Dedifferentiated amniotic fluid mesenchymal stem cell (primary cell): ENCODE data around the gene C1QTNF9B.

Experiments used
- DNase-seq: peaks from one replicate; pipeline ENCODE4 v3.0.0-alpha.2; 2016; ENCODE audit errors: extremely low spot score

The C1QTNF9B gene

GRCh38 chr13:23858546-23858945 is 38.8 kb downstream of the C1QTNF9B start:
- DNase-seq, result no peak

DNA sequence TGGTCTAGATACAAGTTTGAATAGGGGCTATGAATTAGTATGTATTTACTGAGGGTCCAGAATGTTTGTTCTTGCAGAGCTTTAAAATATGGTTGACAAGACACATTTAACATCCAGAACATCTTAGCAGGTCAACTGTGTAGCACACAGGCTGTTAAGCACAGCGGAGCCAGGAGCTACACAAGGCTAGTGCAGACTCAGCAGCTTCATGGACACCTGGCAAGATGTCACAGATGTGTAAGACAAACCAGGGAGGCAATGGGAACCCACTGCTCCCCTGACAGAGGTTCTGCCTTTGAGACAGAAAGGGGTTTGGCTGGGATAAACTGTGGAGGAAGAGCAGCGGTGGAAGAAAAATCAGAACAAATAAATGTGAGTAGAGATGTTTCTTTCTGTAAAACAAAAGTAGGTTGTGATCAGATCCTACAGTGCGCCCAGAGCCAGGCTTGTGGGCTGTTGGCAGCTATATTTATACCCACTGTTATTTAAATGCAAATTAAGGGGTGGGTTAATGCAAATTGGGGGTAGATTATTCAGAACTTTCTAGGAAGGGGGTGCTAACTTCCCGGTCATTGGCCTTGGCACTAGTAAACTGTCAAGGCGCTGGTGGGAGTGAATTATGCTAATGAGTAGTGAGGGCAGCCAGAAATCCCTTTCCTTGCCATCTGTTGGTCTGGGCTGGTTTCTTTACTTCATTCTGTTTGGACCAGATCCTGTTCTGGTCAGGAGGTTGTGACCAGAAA is 41.1 kb downstream of the C1QTNF9B start:
- no peak for DNase-seq

DNA sequence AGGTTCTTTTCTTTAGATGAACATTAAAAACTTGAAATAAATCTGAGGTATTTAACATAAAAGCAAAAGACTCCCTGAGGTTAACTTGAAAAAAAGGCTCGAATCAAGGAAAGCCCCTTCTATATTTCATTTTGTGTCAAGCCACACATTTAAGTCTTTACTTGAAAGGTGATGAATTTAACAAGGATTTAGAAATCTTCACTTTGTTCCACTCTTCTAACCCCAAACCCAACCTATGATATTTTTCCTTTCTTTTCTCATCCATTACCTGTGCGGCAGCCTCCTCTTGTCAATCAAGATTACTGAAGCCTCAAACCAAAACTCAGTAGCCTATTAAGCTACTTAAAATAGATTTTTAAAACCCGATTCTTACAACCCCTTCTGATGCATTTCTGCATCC is 41.9 kb downstream of the C1QTNF9B start:
- no peak for DNase-seq

DNA sequence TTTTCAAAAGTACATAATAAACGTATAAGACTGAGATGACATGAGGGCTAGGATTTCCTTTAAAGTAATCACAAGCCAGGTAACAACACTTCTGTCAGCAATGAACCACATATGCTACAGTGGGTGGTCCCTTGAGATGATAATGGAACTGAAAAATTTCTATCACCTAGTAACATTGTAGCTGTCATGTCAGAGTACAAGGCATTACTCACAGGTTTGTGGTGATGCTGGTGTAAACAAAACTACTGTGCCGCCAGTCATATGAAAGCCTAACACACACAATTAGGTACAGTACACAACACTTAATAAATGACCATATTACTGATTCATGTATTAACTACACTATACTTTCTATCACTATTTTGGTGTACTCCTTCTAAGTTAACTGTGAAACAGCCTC is 45.0 kb downstream of the C1QTNF9B start:
- no peak for DNase-seq

DNA sequence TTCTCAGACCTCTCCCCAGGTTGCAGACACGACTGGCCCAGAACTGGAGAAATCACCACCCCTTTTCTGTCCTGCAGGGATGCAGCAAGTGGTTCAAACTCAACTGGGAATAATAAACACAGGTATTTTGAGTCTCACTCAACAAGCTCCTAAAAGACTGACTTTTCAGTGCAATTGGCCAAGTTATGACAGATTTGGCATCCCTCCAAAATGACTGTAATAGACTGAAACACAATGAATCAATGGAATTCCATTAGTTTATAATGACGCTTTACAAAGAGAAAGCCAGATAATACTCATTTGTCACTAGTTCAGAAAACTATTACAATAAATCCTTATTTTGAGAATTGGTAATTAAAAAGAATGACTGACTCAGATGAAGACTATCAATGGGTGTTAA is 46.2 kb downstream of the C1QTNF9B start:
- DNase-seq, result no peak

DNA sequence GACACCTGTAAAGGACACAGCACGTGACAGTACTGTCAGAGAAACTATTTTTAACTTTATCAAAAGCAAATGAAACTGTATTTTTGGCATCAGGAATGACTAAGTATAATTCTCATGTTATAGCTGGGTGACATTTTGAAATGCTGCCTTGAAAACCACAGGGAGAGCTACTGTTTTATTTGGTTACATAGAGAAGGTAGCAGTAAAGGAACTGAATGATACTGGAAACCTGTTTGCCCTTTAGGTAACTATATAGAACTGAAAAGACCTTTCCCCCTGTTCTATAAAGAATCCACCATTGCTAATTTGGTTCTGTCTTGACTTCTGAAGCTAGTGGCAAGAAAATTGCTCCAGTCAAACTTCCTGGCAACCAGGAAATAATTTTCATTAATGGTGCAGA is 47.2 kb downstream of the C1QTNF9B start:
- DNase-seq, result no peak

- no peak for DNase-seq
Measured at GRCh38 chr13:23849670-23850069, 47.6 kb downstream of the C1QTNF9B start.

DNA sequence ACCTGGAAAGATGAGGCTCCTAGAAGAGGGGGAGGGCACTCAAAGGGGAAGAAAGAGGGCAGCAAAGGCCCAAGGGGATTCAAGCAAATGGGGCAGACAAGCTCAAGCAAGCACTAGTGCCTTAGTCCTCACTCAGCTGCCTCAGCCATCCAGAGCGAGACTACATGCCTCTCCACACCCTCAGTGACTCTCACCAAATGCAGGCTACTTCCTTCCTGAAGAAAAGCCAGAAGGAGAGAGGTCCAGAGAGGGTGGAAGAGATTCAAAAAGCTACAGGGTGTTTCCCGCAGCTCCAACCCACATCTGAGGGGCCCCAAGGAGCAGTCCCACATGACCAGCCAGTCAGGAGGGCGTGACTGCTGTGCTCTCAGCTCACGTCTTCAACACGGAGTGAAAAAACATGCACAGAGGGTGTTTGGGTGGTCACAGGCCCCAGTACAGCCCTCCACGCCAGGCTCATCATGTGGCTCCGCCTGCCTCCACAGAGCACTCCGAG is 48.6 kb downstream of the C1QTNF9B start:
- DNase-seq, result no peak

- no peak for DNase-seq
Measured at GRCh38 chr13:23848019-23848418, 49.3 kb downstream of the C1QTNF9B start.

- no peak for DNase-seq
Measured at GRCh38 chr13:23847497-23847896, 49.8 kb downstream of the C1QTNF9B start.

- no peak for DNase-seq
Measured at GRCh38 chr13:23845105-23845725, 52.1 kb downstream of the C1QTNF9B start.

DNA sequence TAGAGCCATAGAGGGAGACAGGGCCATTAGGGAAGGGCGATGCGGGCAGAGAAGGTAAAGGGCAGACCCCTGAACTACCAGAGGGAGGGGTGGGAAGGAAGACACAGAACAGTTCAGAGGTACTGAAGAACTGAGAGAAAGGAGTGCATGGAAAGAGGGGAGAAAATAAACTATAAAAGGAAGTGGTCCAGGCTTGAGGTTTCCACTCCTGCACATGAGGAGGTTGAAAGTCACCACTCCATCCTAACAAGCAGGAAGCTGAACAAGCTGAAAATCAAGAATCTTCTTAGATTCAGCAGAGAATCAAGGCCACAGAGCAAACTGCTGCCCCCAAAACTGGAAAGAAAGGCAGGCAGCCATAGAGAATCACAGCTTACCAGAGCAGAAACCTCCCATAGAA is 53.2 kb downstream of the C1QTNF9B start:
- no peak for DNase-seq

- DNase-seq, result no peak
Measured at GRCh38 chr13:23843436-23843835, 53.9 kb downstream of the C1QTNF9B start.

DNA sequence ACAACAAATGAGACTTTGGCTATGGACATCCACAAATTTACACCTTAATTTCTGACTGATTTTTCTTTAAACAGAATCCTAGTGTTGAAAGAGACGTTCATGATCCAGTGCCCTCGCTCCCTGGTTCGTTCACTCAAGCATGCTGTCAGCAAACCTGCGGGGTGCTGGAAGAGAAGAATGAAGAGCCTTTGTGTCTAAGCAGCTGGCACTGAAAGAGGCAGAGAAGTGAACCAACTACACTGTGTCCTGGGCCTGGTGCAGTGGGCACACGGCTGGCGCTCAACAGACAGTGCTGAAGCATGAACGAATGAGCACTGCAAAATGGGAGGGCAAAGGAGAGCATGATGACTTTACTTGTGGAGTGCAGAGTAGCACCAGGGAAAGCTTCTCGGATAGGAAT is 54.9 kb downstream of the C1QTNF9B start:
- DNase-seq, result no peak
